GM19193 (cell line): ENCODE data around the gene GFPT2.

Experiments
- POLR2A ChIP-seq: IDR thresholded peaks from 4 replicates; pipeline ENCODE4 v1.6.1; 2011; ENCODE audit not compliant: insufficient read depth, insufficient read length; ENCODE audit errors: extremely low read depth

GFPT2 gene

DNA sequence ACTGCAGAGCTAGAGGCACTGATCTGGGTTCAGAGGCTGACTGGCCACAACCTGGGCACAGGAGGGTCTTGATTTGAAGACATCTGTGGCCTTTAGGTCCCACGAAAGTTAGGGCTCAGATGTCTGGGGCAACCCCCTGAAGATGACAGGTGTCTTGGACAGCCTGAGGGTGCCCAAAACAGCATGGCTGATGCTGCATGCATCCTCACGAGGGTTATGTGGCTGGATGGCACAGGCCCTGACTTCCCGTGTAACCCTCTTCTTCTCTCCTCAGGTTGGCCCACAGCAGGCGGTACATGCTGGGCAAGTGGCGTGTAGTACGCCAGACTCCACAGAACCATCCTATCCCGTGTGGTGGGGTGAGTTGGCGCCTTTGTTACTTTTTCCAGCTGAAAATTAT lies 29.8 kb upstream of the GFPT2 start:
- no peak for TF ChIP-seq POLR2A

DNA sequence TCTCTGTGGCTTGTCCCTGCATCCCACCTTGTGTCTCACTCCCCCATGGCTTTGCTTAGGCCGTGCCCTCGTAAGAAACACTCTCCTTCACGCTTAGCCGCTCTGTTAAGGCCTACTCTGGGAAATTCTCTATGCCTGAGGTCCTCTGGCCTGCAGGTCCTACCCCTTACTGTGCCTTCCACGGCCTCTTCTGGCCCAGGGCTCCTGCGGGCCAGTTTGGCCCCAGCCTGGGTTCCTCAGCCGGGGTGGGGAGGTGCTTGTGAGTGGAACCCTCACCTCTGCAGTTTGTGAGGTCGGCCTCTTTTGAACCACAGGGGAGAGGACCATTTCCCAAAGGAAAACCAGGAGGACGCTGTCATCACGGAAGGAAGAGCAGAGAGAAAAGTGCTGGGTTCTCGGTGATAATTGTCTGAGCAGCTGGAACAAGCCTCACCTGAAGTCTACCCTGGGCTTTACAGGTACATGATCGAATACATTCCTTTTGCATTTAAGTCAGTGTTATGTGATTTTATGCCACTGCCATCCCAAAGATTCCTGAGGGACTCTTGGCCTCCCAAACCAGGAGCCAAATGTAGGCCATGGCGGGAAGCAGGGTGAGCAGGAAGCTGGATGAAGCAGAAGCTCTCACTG lies 28.8 kb upstream of the GFPT2 start:
- TF ChIP-seq POLR2A = no peak

DNA sequence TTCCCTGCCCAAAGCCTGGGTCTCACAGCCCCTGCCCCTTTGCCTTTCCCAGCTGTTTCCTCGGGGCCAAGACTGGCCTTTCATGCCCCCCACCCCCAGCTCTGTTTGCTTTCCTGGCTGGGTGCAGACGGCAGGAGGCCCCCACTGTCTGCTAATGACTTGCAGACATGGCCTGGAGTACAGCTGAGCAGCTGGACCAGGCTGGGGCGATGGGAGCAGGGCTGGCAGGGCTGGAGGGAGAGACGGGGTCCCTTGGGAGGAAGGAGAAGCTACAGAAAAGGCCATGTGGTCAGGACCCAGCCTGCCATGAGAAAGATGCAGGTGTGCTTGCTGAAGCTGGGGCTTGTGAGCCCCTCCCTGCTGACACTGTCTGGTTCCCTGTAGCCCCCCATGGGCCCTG lies 28.3 kb upstream of the GFPT2 start:
- no peak for TF ChIP-seq POLR2A

DNA sequence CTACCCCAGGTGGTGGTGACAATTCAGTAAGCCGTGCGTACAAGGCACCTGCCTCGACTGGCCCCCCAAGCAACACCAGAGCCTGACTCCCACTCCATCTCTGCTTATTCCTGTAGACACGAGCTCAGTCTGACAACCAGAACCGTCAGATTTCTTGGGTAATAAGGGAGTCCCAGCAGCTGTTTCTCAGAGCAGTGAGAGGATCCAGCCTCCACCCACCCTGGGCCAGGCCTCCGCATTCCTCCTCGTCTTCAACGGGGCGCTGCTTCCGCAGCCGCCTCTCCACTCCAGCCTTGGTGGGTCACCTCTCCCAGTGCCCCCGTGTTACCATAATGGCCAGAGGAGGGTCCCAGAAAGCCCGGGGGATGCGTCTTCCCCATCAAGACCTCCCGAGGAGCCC lies 27.7 kb upstream of the GFPT2 start:
- TF ChIP-seq POLR2A = no peak

DNA sequence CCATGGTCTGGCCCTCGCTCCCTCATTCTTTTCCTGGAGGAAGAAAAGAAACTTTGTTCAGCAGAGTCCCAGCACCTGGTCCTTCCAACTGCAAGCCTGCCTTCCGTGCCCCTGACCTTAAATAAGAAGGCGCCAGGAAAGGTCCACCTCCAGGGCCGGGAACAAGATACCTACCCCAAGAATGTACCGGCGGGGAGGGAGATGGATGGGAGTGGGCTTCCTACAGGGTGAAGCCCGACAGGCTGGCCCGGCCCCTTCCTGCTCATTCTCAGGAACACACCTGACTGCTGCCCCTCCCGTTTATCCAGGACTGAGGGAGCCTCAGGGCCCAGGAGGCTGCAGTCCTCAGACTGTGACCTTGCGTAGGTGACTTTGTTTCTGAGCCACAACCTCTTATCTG lies 27.3 kb upstream of the GFPT2 start:
- TF ChIP-seq POLR2A = no peak

DNA sequence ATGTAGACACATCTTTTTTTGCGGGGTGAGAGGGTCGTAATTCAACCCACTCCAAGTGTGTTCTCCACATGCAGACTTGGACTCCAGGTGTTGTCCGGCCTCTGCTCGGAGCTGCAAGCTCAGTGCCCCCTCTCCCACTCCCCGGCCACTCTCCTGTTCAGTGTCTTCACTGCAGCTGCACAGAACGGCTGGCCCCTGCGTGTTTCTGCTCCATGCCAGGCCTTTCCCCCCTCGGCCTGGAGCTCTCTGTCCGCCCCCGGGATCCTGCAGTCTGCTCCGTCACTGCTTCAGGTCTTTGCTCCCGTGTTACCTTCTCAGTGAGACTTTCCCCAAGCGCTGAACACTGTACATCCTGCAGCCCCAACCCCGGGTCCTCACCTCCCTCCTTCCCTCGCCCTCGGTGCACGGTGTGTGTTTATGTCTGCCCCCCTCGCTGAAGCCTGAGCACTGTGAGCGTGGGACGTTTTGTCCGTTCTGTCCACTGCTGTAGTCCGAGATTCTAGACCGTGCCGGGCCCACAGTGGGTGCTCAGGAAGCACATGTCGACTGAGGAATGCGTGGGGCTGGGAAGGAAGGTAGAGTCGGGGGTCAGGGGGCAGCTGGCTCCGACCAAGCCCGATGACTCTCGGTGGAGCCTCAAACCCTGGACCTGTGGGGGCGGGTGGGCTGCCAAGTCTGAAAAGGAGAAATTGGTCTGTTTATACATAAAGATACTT lies 26.4 kb upstream of the GFPT2 start:
- no peak for TF ChIP-seq POLR2A

DNA sequence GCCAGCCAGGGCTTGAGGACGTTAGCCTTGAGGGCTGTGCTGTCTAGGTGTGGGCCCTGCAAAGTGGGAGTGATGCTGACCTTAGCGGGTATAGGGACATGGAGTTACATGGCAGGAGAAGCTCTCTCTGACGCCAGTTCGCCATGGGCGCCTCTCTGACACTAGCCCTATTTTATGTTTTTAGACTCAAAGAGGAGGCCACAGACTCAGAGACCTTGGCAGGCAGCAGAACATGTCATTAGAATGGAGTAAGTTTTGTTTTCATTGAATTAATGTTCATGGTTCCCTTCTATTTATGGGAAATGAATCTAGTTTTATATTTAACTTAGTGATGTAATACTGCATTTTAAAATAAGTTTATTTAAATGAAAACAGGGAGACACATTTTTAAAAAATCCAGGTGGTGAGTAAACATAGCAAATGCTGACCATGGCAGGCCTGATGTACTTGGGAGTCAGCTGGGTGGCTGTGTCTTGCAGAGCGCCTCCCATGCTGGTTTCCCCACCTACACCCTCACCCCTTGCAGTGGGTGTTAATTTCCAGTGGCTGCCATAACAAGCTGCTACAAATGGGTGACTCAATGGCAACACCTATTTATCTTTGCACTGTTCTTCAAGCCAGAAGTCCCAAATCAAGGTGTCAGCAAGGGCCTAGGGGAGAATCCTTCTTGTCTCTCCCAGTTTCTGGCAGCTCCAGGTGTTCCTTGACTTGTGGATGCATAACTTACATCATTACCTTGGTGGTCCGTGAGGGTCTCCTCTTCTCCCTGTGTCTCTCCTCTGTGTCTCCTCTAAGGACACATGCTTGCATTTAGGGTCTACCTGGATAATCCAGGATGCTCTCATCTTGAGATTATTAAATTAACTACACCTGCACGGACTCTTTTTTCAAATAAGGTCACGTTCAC lies 25.6 kb upstream of the GFPT2 start:
- TF ChIP-seq POLR2A = no peak

DNA sequence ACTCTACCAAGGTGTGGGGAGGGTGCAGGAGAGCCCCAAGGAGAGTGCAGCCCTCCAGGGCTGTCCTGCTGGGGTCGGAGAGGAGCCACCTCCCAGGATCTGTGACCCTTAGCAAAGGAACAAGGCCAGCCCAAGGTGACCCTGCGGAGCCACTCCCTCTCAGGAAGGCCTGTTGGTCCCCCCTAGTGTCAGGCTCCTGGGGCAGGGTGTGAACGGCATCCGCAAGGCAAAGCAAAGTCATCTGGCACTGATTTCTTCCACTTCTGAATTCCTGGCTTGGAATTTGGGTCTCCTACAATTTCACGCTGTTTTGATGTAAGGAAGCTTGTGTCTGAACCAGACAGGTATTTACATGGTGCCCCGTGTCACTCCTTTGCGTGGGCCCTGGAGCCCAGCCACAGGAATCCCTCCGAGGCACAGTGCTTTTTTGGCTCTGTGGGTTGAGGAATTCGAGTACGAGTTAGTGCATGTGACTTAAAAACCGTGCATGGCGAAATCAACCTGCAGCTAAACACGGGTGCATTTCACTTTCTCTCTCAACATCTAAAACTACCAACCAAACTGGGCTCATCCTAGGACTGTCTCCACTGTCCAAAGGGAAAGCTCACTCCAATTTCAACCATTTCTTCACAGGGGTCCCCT lies 24.5 kb upstream of the GFPT2 start:
- TF ChIP-seq POLR2A = no peak

DNA sequence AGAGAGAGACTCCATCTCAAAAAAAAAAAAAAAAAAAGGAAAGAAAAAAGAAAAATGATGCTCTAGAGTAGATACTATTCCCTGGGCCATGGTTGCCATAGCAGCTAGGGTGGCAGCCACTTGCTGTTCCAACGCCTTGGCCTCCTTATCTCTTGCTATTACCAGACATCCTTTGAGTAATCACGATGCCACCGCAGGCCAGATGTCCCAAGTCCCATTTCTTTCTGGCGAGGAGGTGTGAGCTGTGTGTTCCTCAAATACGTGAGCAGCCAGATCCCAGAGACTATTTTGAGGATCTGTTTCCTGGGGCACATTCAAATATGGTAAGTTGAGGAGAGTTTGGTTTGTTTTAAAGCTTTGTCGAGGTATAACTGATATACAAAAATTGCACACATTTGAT lies 23.4 kb upstream of the GFPT2 start:
- no peak for TF ChIP-seq POLR2A

DNA sequence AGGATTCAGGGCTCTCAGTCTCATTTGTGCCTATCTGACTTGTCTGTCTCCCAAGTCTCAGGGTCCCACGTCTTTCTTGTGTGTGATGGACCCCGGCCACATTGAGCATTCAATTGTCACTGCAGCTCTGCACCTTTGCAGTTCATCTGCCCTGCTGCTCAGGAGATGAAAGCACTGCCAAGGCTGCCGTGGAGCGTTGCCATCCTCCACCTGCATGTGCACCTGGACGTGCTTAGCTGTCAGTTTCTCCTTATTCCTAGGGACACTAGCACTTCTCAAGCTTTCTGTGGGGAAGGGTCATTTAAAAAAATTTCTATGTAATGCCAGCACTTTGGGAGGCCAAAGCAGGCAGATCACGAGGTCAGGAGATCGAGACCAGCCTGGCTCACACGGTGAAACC lies 22.8 kb upstream of the GFPT2 start:
- TF ChIP-seq POLR2A = no peak

DNA sequence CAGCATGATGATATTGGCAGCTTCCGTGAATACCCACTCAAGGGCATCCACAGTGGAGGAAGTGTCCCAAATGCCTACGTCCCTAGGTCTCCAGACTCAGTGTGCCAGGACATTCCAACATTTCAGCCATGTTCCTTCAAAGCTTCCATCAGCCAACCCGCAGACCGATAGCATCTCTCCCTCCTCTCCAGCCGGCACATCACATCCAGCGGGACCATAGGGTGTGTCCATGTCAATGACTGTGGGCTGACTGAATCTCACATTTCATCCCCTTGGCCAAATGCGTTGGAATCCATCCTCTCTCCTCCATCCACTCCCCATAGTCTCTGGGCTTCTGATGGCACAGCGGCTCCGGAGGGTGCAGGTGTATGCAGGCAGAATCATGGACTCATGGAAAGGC lies 22.2 kb upstream of the GFPT2 start:
- no peak for TF ChIP-seq POLR2A

DNA sequence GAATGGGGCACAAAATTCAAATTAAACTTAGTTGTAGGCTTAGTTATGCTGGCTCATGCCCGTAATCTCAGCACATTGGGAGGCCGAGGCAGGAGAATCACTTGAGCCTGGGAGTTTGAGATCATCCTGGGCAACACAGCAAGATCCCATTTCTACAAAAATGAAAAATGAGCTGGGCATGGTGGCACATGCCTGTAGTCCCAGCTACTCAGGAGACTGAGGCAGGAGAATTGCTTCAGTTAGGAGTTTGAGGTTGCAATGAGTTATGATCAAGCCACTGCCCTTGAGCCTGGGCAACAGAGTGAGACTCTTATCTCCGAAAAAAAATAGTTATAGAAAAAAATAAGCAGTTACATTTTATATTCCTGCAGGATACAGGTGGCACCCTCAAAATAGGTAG lies 20.7 kb upstream of the GFPT2 start:
- TF ChIP-seq POLR2A = no peak

DNA sequence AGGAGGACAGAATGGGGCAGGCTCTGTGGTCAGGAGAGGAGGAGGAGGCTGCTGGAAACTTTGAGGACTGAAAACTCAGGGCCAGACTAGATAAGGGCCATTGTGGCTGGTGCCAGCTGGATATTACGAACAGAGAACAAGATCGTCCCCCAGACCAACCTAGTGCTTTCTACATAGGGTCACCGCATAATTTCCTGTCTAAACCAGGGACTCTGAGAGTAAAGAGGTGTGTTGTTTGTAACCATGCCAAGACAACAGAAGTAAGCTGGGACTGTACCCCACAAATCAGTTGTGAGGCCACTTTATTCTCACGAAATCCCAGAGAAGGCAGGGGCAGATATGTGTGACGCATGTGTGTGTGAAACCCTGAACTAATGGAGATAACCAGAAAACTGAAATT lies 20.3 kb upstream of the GFPT2 start:
- TF ChIP-seq POLR2A = no peak

DNA sequence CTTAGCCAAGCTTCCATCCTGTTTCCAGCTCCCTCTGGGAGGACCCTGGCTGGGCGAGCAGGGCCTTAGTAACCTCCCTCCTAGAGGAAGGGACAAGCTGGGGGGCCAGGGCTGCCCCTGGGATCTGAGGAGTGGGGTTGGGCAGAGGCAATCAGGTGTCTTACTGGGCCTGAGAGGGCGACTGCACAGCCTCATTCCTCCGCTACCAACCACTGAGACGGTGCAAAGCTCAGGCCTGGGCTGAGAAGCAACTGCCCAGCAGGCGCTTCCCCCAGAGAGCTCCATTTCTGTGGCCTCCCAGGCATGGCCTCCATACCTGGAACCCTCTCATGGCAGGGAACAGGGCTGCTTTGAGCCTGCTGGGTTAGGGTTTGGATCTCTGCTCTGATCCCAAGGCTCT lies 18.8 kb upstream of the GFPT2 start:
- no peak for TF ChIP-seq POLR2A

DNA sequence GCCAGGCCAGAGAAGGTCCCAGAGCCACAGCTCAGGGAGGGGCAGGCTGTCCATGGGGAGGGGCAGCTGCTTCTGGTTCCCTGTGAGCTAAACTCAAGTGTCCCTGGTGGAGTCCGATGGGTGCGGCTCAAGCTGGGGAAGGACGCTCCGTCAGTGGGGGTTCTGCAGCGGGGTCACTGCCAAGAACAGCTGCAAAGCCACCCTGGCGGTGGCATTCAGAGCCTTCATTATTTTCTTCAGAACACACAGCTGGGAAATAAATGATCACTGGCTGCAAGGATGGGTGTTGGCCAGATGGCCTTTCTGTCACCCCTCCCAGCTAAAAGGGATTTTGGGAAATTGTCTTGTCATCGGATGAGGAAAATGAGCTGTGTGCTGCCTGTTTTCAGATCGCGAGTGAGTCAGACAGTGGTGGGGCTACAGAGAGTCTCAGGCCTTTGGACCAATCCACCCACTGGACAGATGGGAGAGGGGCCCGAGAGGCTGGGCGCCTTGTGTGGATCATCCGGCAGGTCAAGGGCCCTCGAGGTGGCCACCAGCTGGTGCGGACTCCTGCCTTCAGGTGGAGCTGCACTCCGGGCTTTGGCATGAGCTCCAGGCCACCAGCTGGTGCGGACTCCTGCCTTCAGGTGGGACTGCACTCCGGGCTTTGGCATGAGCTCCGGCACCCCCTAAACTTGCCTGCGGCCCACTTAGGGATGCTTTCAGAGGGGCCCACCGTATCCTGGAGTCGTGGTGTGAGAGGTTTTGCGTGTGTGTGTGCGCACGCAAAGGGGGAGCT lies 17.9 kb upstream of the GFPT2 start:
- TF ChIP-seq POLR2A = no peak

DNA sequence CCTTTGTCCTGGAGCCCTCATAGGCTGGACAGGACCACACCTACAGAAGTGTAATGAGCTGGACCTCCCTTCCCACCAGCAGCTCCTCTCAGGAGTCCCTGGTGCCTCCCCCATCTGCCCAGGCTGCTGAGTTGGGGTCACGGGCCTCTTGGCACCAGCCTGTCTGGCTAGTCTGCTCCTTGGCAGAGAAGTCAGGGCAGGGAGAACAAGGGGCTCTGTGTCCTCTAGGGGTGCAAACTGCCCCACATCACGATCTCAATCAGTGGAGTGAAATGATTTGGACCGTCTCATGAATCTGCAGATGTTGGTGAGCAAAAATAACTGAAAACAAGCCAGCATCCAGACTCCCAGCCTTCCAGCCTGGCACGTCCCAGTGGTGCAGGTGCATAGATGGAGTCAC lies 14.9 kb upstream of the GFPT2 start:
- TF ChIP-seq POLR2A = no peak
